Activated CD8-positive, alpha-beta T cell treated with anti-CD3 and anti-CD28 coated beads for 36 hours (primary cell): ENCODE data around the gene RSKR. TPM values are rescaled to one million over a fixed set of nuclear protein-coding genes. Genes with fewer than 3 reads are reported as not detected.

Source experiments
- ATAC-seq: fragments of 200-7000 bp; cut with Tn5 transposase; one replicate; pipeline ENCODE4 v1.10.0; 2021; ENCODE audit warnings: mild to moderate bottlenecking, moderate library complexity
- CTCF ChIA-PET: fragments of 350-600 bp; sonication (Branson Sonifier 250); formaldehyde crosslinking; loops from one replicate; lab custom pipeline; 2021; ENCODE audit warnings: antibody characterized with exemption; lab: Charles Lee
- POLR2A ChIA-PET: fragments of 350-600 bp; sonication (Branson Sonifier 250); formaldehyde crosslinking; loops from one replicate; lab custom pipeline; 2021; ENCODE audit warnings: antibody characterized with exemption; lab: Charles Lee
- DNase-seq: peaks from one replicate; pipeline ENCODE4 v3.0.0-alpha.2; 2020
- H3K27ac Mint-ChIP-seq: one replicate; pipeline ENCODE4 v1.8.0; 2021; ENCODE audit warnings: mild to moderate bottlenecking, mixed read lengths
- H3K27me3 Mint-ChIP-seq: one replicate; pipeline ENCODE4 v1.8.0; 2021; ENCODE audit warnings: mixed read lengths
- H3K36me3 Mint-ChIP-seq: one replicate; pipeline ENCODE4 v1.8.0; 2021; ENCODE audit warnings: low read depth, mixed read lengths
- H3K4me1 Mint-ChIP-seq: one replicate; pipeline ENCODE4 v1.8.0; 2021; ENCODE audit warnings: low read depth, mixed read lengths
- H3K4me3 Mint-ChIP-seq: one replicate; pipeline ENCODE4 v1.8.0; 2021; ENCODE audit warnings: mild to moderate bottlenecking, moderate library complexity, mixed read lengths
- H3K9me3 Mint-ChIP-seq: one replicate; pipeline ENCODE4 v1.8.0; 2021; ENCODE audit warnings: mixed read lengths
- intact Hi-C: fragments of 100-400 bp; cut with micrococcal nuclease; formaldehyde crosslinking; loops from one replicate; pipeline ENCODE4 v1.10.0; 2022
- total RNA-seq, 2 experiments: library from RNA; stranded (reverse); gene quantifications; one replicate each; pipeline ENCODE4 v1.2.3, GENCODE V29; 2021
- TF ChIP-seq, protein P1 (sequence below): fragments of 200-600 bp; IDR thresholded peaks from one replicate; pipeline ENCODE4 v1.8.0; 2022; ENCODE audit warnings: antibody characterized with exemption, mild to moderate bottlenecking

Gene RSKR
- total RNA-seq, 2 experiments from 2014 or later, result 22.5 to 24.9 TPM

DNA sequence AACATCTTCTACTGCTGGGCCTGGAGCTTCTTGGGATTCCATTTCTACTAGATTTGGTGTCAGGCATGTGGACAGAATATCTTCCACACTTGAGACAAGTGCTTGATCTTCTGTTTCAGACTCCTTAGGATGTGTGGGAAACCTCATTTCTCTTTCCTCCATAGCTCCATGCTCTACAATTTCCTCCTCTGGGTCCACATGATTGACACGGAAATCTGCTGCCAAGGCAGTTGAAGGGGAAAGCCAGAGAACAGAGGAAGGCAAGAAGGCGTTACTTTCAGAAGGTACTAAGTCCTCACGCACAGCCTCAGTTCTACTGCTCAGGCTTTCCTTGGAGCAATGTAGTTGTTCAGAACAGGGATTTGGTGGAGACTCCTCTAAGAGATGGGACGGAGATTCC, 21.7 kb downstream of the RSKR start:
- TF ChIP-seq, protein P1, sequence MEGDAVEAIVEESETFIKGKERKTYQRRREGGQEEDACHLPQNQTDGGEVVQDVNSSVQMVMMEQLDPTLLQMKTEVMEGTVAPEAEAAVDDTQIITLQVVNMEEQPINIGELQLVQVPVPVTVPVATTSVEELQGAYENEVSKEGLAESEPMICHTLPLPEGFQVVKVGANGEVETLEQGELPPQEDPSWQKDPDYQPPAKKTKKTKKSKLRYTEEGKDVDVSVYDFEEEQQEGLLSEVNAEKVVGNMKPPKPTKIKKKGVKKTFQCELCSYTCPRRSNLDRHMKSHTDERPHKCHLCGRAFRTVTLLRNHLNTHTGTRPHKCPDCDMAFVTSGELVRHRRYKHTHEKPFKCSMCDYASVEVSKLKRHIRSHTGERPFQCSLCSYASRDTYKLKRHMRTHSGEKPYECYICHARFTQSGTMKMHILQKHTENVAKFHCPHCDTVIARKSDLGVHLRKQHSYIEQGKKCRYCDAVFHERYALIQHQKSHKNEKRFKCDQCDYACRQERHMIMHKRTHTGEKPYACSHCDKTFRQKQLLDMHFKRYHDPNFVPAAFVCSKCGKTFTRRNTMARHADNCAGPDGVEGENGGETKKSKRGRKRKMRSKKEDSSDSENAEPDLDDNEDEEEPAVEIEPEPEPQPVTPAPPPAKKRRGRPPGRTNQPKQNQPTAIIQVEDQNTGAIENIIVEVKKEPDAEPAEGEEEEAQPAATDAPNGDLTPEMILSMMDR, result no peak
- Mint-ChIP-seq H3K36me3 (peaks cover 42% of the 10 kb centered on the region), H3K4me3 (no peak overlapping the region), H3K4me1 (peaks cover under 1% of the 10 kb centered on the region), H3K9me3 (no peaks in the 10 kb centered on the region), H3K27ac (no peak overlapping the region), H3K27me3 (no peaks in the 10 kb centered on the region)
- POLR2A ChIA-PET, result interaction anchor here (0.7 to 1.6 kb wide), 4 partner anchors 13 to 26 kb away, joined by 3 to 6 read pairs (median 4); partner anchors contain the start of gene PIGS
- intact Hi-C loops, result no loop called here
- no peak for ATAC-seq
- CTCF ChIA-PET, result interaction anchor here (0.9 to 1.9 kb wide), 3 partner anchors 13 to 44 kb away, joined by 3 to 7 read pairs (median 6); no protein-coding TSS in a partner anchor
- DNase-seq, result no peak

DNA sequence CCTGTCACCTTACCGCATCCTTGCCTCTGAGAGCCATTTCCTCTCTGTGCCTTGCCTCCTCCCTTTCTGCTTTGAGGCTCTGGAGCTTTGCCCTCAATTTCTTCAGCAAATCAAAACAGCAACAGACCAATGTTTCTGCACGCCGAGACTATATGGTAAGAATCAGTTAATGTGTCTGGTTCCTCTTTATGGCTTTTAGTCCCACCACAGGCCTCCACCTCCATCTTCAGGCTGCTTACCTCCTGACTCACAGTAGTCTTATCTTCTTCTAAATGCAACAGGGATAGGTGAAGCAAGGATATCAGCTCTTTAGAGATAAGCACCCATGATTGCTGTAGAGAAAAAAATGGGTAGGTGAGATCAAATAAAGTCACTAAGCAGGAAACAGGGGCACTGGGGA, 28.1 kb downstream of the RSKR start:
- Mint-ChIP-seq H3K36me3 (peaks cover 28% of the 10 kb centered on the region), H3K4me1 (no peaks in the 10 kb centered on the region), H3K4me3 (no peak overlapping the region), H3K27ac (no peak overlapping the region), H3K27me3 (no peaks in the 10 kb centered on the region), H3K9me3 (no peaks in the 10 kb centered on the region)
- intact Hi-C loops, result no loop called here
- DNase-seq (no peak), ATAC-seq (no peak)
- TF ChIP-seq, protein P1, result no peak
- ChIA-PET POLR2A (interaction anchor here (0.6 to 1.4 kb wide), 2 partner anchors 12 to 305 kb away, joined by 3 to 4 read pairs; no protein-coding TSS in a partner anchor), CTCF (interaction anchor here (0.9 kb wide), 1 partner anchor 11 kb away, joined by 4 read pairs; no protein-coding TSS in a partner anchor)

DNA sequence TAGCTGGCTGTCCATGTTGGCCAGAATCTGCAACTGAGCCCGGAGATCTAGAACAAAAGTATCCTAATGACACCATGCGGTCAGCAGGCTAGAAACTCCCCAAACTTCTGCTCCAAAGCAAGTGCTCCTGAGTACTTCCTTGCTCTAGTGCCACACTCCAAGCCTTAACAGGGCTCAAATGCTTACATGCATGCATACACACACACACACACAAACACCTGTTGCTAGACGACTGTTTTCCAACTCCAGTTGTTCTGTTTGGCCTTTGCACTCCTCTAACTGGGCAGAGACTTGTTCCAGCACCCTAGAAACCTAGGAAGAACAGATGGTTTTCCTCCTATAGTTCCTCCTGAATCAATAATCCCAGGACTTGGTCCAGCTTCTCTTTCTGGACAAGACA, 29.6 kb downstream of the RSKR start:
- H3K27ac Mint-ChIP-seq, result no peak overlapping the region
- H3K27me3 Mint-ChIP-seq, result no peaks in the 10 kb centered on the region
- no peaks in the 10 kb centered on the region for H3K9me3 Mint-ChIP-seq
- intact Hi-C loops, result no loop called here
- DNase-seq, result no peak
- no peak for ATAC-seq
- CTCF ChIA-PET, result no interaction called here
- peaks cover 13% of the 10 kb centered on the region for H3K4me1 Mint-ChIP-seq
- POLR2A ChIA-PET, result interaction anchor here (0.6 to 1.9 kb wide), 4 partner anchors 9 to 40 kb away, joined by 3 to 8 read pairs (median 4); no protein-coding TSS in a partner anchor
- peaks cover 36% of the 10 kb centered on the region for H3K36me3 Mint-ChIP-seq
- H3K4me3 Mint-ChIP-seq, result no peak overlapping the region
- TF ChIP-seq, protein P1, result no peak

DNA sequence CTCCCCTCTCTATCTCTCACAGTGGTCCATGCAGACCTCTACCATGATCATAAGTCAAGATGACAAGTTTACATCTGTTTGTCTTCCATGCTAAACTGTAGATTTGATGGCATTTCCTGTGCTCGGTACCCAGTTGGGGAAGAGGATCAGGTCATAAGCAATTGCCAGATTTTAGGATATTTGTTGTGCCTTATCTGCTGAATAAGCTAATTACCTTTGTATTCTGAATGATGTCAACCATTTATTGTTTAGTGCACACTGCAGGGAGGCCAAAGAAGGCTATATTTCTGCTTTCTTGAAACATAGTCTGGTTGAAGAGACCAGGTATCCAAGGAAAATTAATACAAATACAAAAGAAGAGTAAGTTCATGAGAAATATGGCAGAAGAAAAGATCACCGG, 31.5 kb downstream of the RSKR start:
- no peaks in the 10 kb centered on the region for H3K27me3 Mint-ChIP-seq
- CTCF ChIA-PET, result no interaction called here
- H3K4me1 Mint-ChIP-seq, result peaks cover 18% of the 10 kb centered on the region
- no peak overlapping the region for H3K27ac Mint-ChIP-seq
- no peaks in the 10 kb centered on the region for H3K9me3 Mint-ChIP-seq
- DNase-seq, result no peak
- POLR2A ChIA-PET, result interaction anchor here (0.9 to 9.1 kb wide), 4 partner anchors 8 to 15 kb away, joined by 3 to 58 read pairs (median 10); partner anchors contain the start of genes PIGS and SPAG5
- H3K4me3 Mint-ChIP-seq, result no peak overlapping the region
- intact Hi-C loops, result no loop called here
- TF ChIP-seq, protein P1, result no peak
- peaks cover 45% of the 10 kb centered on the region for H3K36me3 Mint-ChIP-seq
- no peak for ATAC-seq

DNA sequence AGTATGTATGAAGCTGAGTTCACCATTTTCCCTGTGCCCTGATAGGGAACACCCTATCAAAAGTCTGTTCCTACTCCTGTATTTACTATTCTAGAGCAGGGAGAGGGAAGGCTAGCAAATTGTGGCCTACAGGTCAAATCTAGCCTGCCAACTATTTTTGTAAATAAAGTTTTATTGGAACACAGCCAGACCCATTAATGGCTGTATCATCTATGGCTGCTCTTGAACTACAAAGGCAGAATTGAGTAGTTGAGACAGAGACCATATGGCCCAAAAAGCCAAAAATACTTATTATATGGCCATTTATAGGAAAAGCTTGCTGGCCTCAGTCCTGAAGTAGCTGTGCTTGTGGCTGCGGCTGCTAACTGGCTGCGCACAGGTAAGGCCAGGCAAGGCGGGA, 33.0 kb downstream of the RSKR start:
- intact Hi-C loops, result no loop called here
- CTCF ChIA-PET, result no interaction called here
- no peak overlapping the region for H3K27ac Mint-ChIP-seq
- TF ChIP-seq, protein P1, result no peak
- H3K4me3 Mint-ChIP-seq, result no peak overlapping the region
- H3K9me3 Mint-ChIP-seq, result no peaks in the 10 kb centered on the region
- H3K36me3 Mint-ChIP-seq, result peaks cover 52% of the 10 kb centered on the region
- H3K4me1 Mint-ChIP-seq, result peaks cover 27% of the 10 kb centered on the region
- DNase-seq (no peak), ATAC-seq (no peak)
- no peaks in the 10 kb centered on the region for H3K27me3 Mint-ChIP-seq
- POLR2A ChIA-PET, result interaction anchor here (1.0 to 9.1 kb wide), 3 partner anchors 9 to 41 kb away, joined by 3 to 58 read pairs (median 14); partner anchors contain the start of genes PIGS and SPAG5
